Measurements from ENCODE around the gene SGMS2. TPM values are rescaled to one million over a fixed set of nuclear protein-coding genes. Genes with fewer than 3 reads are reported as not detected.

SGMS2 gene
- total and polyA plus RNA-seq, 2 of the 4 experiments (the other 2 are of a cell fraction) = 13.4 to 37.5 TPM

DNA sequence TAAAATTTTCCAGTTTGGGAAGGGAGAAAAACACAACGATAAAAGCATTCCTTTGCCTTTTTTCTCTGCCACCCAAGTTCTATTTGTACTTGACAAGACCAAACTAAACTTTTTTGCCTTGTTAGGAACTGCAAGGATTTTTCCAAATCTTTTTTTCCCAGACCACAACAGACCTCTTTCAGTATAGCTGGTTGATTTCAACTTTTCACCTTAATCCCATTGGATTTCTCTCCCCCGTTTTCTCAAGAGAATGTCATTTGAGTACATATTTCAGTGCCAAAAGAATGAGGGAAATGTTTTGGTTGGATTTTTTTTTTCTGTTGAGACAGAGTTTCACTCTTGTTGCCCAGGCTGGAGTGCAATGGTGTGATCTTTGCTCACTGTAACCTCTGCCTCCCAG is 18.5 kb upstream of the SGMS2 start:
- dilution Hi-C loops (cut with HindIII; ENCODE audit: low sequenced_read_pairs, unreplicated experiment) = no loop called here
- H3K27ac ChIP-seq (ENCODE audit: insufficient read depth, low read length) = no peak overlapping the region
- no peak for ATAC-seq (ENCODE audit: low read depth)
- no peak overlapping the region for H3K4me3 ChIP-seq (ENCODE audit: insufficient read depth, low read depth, low read length)
- H3K79me1 ChIP-seq (ENCODE audit: low read depth in 1 of 2, low read length in 2 of 2) = no peaks in the 10 kb centered on the region
- BruUV-seq (replicated peaks) = no TSS peak
- intact Hi-C loops (cut with micrococcal nuclease) = no loop called here
- H3K9ac ChIP-seq (ENCODE audit: low read depth, low read length) = no peak overlapping the region
- WGBS, 2 experiments (ENCODE audit: extremely low coverage in 2 of 2, insufficient read length in 1 of 2) = no CpG with 5 or more reads among the region's 2 CpGs
- DNase-seq = no peak
- H3K4ac ChIP-seq (ENCODE audit: low read depth, low read length) = no peak overlapping the region
- CTCF ChIA-PET = interaction anchor here (0.7 kb wide), 1 partner anchor 134 kb away, joined by 6 read pairs; no protein-coding TSS in a partner anchor
- no peak overlapping the region for H2AK5ac ChIP-seq (ENCODE audit: low read depth, low read length)
- H2BK5ac ChIP-seq (ENCODE audit: low read depth, low read length, poor library complexity, severe bottlenecking) = no peak overlapping the region
- H3K4me2 ChIP-seq (ENCODE audit: low read depth, low read length) = no peak overlapping the region
- POLR2A ChIA-PET (ENCODE audit: unreplicated experiment) = no interaction called here
- no peak overlapping the region for H2BK120ac ChIP-seq (ENCODE audit: low read depth, low read length)
- H4K91ac ChIP-seq (ENCODE audit: insufficient read depth, low read depth, low read length) = no peak overlapping the region
- in situ Hi-C loops (cut with MboI; ENCODE audit: low sequenced_read_pairs) = no loop called here
- no peak overlapping the region for H2BK20ac ChIP-seq (ENCODE audit: low read depth, low read length)
- H3K9me1 ChIP-seq (ENCODE audit: insufficient read depth, low read length) = no peaks in the 10 kb centered on the region
- H3K14ac ChIP-seq (replicated peaks; ENCODE audit: low read depth, low read length) = no peak overlapping the region
- no peaks in the 10 kb centered on the region for H3K4me1 ChIP-seq (ENCODE audit: control insufficient read depth, insufficient read depth, low read length)
- no peak overlapping the region for H3K18ac ChIP-seq (ENCODE audit: low read depth, low read length)
- H2AFZ ChIP-seq (replicated peaks; ENCODE audit: low read length, poor library complexity) = no peak overlapping the region
- no peaks in the 10 kb centered on the region for H3K36me3 ChIP-seq (ENCODE audit: control insufficient read depth, insufficient read depth, low read length)
- no peaks in the 10 kb centered on the region for H3K9me3 ChIP-seq (ENCODE audit: control insufficient read depth, insufficient read depth, low read length)
- H3K27me3 ChIP-seq (ENCODE audit: control insufficient read depth, insufficient read depth, low read length) = peaks cover 16% of the 10 kb centered on the region
- no peak overlapping the region for H3K23ac ChIP-seq (ENCODE audit: low read depth, low read length)
- no peak for TF ChIP-seq MAFK (IDR thresholded peaks at IDR 0.05; ENCODE audit: low read depth, low read length)
- TF ChIP-seq CHD1 (IDR thresholded peaks at IDR 0.05; ENCODE audit: low read depth, low read length) = no peak
- TF ChIP-seq FOS (IDR thresholded peaks at IDR 0.05; ENCODE audit: low read depth, low read length) = no peak
- no peak for TF ChIP-seq RFX5 (IDR thresholded peaks at IDR 0.05; ENCODE audit: low read depth, low read length)
- TF ChIP-seq USF2 (IDR thresholded peaks at IDR 0.05; ENCODE audit: low read depth, low read length) = no peak
- H4K5ac ChIP-seq (ENCODE audit: low read depth, low read length) = no peak overlapping the region
- no peak overlapping the region for H2BK15ac ChIP-seq (ENCODE audit: low read depth, low read length)
- H4K8ac ChIP-seq (ENCODE audit: low read depth in 2 of 2, low read length in 2 of 2) = no peak overlapping the region
- no peaks in the 10 kb centered on the region for H4K20me1 ChIP-seq (ENCODE audit: insufficient read depth, low read length)
- no peak overlapping the region for H2AK9ac ChIP-seq (replicated peaks; ENCODE audit: low read depth, low read length, poor library complexity)
- H3K56ac ChIP-seq (ENCODE audit: extremely low read depth, insufficient read depth, low read length) = no peak overlapping the region
